Esophagus (tissue), 2 donors: Measurements from ENCODE around the gene CAMK1D. TPM values are rescaled to one million over a fixed set of nuclear protein-coding genes. Genes with fewer than 3 reads are reported as not detected.
"Not testable (repeated sequence)": the region's sequence is repeated elsewhere in the genome, so short reads cannot be mapped to it uniquely, and the experiment has no call there.

Source experiments
- H3K27ac ChIP-seq, 2 donors: one replicate each; pipeline ENCODE4 v1.5.1; 2013; ENCODE audit warnings: low read depth in 2 of 2, mild to moderate bottlenecking in 2 of 2, inconsistent platforms in 1 of 2, low read length in 1 of 2, moderate library complexity in 1 of 2
- H3K27me3 ChIP-seq, 2 donors: one replicate each; pipeline ENCODE4 v1.6.1; 2013; ENCODE audit warnings: low read length in 2 of 2, control low read depth in 1 of 2, mild to moderate bottlenecking in 1 of 2; ENCODE audit not compliant: insufficient read depth in 2 of 2, control insufficient read depth in 1 of 2
- H3K36me3 ChIP-seq, 2 donors: one replicate each; pipeline ENCODE4 v1.6.1; 2013; ENCODE audit warnings: low read length in 1 of 2; ENCODE audit not compliant: control insufficient read depth in 2 of 2, insufficient read depth in 2 of 2
- H3K4me1 ChIP-seq, 2 donors: one replicate each; pipeline ENCODE4 v1.6.1; 2013; ENCODE audit warnings: low read length in 1 of 2; ENCODE audit not compliant: control insufficient read depth in 2 of 2, insufficient read depth in 2 of 2
- H3K4me3 ChIP-seq, 2 donors: one replicate each; pipeline ENCODE4 v1.5.1; 2013; ENCODE audit warnings: low read length in 2 of 2, mild to moderate bottlenecking in 2 of 2, low read depth in 1 of 2, moderate library complexity in 1 of 2
- H3K9me3 ChIP-seq, 2 donors: one replicate each; pipeline ENCODE4 v1.6.1; 2013; ENCODE audit warnings: mild to moderate bottlenecking in 2 of 2, low read depth in 1 of 2, low read length in 1 of 2, moderate library complexity in 1 of 2; ENCODE audit not compliant: control insufficient read depth in 2 of 2, insufficient read depth in 1 of 2
- WGBS, 2 donors: extraction: QIAGEN DNeasy Blood & Tissue Kit; methylation state at CpG; one replicate each; pipeline ENCODE4 v1.1.7; 2013; 5-methylcytosine and 5-hydroxymethylcytosine counted together
- polyA plus RNA-seq, 2 donors: library from polyadenylated mRNA; stranded (reverse); fragments of 200-250 nt; gene quantifications; one replicate each; pipeline ENCODE4 v1.2.3, GENCODE V29; 2013
- donor health status: healthy with polysubstance abuse.
- donor health status: Bipolar disorder and iron deficiency.

Gene CAMK1D
- polyA plus RNA-seq, 2 donors: 5.4 to 5.6 TPM

DNA sequence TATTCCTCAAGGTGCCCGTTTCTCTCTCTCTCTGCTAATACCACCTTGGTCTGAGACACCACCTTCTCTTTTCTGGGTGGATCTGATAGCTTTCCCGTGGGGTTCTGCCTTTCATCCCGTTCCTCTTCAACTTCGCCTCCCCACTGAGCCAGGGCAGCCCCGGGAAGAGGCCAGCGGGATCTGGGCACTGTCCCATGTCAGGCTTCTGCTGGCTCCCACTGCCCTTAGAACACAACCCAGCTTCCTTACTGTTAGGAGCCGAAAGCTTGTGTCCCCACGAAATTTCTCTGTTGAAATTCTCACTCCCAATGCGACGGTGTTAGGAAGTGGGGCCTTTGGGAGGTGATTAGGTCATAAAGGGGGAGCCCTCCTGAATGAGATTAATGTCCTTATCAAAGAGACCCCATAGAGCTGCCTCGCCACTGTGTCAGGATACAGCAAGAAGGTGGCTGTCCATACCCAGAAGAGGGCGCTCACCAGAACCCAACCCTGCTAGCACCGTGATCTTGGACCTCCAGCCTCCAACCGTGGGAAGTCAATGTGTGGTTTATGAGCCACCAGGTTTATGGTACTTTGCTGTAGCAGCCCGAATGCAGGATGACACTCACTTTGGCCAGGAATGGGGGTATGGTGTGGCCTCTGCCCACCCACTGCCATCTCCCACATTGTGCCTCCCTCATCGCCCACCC, 79.2 kb downstream of the CAMK1D start:
- WGBS, 2 donors: 88 to 89% methylated on average over 16 of the region's 16 CpGs

DNA sequence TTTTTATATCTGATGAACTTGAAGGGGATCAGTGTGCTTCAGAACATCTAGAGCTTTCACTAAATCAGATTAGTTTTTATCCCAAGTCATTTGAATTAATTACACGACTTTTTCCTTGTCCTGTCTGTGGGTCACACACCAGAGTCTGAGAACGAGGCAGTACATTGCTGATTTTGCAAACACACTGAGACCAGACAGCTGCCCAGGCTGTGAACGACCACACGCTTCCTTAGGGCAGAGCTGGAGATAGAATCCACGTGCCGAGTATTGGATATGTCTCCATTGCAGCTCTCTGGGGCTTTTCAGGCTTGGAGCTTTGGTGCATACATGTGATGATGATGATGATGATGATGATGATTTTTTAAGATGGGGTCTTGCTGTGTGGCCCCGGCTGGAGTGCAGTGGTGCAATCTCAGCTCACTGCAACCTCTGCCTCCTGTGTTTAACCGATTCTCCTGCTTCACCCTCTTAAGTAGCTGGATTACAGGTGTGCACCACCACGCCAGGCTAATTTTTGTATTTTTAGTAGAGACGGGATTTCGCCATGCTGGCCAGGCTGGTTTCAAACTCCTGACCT, 81.1 kb downstream of the CAMK1D start:
- Histone ChIP-seq H3K27me3 (no peaks in the 10 kb centered on the region), H3K4me3 (no peak overlapping the region), H3K4me1 (peaks cover 2 to 6% of the 10 kb centered on the region in 2 donors), H3K36me3 (no peaks in the 10 kb centered on the region), H3K27ac (no peak overlapping the region), H3K9me3 (no peaks in the 10 kb centered on the region)
- WGBS, 2 donors: 80 to 83% methylated on average over 11 of the region's 11 CpGs

More for the DNA sequence above, 79.2 kb downstream of the CAMK1D start:
- H3K4me3 ChIP-seq: no peak overlapping the region
- no peaks in the 10 kb centered on the region for H3K27me3 ChIP-seq
- H3K4me1 ChIP-seq: peaks cover 7 to 8% of the 10 kb centered on the region in 2 donors
- no peaks in the 10 kb centered on the region for H3K36me3 ChIP-seq
- no peaks in the 10 kb centered on the region for H3K9me3 ChIP-seq
- no peak overlapping the region for H3K27ac ChIP-seq

DNA sequence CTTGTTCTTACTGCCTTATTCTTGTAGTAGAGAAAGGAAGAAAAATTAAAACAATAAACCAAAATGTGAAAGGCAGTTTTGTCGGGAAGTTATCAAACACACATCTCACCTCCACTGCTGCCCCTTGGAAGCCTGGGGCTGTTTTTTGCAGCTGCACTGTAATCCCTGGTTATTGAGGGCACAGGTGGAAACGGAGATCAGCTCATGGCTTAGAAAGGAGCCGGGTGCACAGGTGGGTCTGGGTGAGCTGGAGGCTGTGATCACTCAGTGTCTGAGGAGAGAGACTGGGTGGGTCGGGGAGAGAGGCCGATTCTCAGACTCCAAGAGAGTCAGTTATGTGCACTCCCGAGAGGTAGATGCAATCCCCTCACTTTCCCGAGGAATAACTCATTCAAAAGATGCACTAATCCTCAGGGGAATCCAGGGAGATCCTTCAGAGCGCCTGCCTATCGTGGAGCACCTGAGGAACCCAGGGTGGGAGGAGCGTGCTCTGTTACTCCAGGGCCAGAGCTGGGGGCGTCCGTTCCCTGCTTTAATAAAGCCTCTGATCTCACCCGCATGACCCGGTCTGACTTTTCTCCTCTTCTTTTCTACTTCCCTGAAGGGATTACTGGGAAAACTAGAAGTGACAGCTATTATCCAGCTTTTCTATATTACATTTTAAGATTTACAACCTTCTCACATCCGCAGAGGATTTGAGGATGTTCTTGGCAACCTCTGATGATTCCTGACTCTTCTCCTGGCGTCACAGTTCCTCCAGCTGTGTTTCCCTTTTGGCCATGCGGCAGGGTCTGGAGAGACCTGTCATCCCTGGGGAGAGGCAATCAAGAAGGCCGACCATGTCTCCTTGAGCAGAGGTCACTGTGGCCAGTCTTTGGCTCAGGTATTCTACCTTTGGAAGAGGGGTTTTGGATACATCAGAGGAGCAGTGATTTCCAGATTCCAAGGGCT, 82.1 kb downstream of the CAMK1D start:
- 62 to 73% methylated on average over 18 of the region's 18 CpGs for WGBS, 2 donors
- Histone ChIP-seq H3K27me3 (no peaks in the 10 kb centered on the region), H3K9me3 (no peaks in the 10 kb centered on the region), H3K4me1 (peaks cover 2 to 6% of the 10 kb centered on the region in 2 donors), H3K36me3 (no peaks in the 10 kb centered on the region), H3K4me3 (no peak overlapping the region), H3K27ac (no peak overlapping the region)

DNA sequence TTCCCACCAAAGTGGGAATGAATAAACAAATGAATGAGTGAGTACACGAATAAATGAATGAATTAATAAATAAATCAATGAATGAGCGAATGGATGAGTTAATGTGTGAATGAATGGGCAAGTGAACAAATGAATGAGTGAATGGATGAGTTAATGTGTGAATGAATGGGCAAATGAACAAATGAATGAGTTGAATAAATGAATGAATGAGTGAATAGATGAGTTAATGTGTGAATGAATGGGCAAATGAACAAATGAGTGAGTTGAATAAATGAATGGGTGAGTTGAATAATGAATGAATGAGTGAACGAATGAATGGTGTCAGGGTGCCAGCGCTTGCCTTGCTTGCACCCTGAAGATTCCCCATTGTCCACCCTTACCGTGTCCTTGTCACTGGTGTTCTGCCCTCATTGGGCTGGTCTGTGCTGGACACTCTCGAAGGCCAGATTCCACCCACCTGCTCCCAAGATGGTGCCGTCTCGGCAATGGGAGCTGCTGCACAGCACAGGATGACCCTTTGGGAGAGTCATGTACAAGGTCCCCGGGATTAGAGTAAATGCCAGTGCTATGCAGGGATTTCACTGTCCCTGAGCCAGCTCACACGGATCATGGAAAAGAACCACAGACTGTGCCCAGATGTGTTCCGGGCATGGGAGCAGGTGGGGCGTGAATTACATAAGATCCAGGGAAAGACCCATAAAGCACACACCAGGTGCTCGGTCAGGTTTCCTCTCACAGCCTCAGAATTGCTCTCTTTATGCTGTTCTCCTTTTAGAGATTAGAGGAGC, 83.2 kb downstream of the CAMK1D start:
- no peaks in the 10 kb centered on the region for H3K27me3 ChIP-seq
- H3K4me3 ChIP-seq: no peak overlapping the region
- H3K27ac ChIP-seq: no peak overlapping the region
- H3K9me3 ChIP-seq: no peaks in the 10 kb centered on the region
- H3K4me1 ChIP-seq: peaks cover 2 to 6% of the 10 kb centered on the region in 2 donors
- WGBS, 2 donors: 78 to 80% methylated on average over 13 of the region's 13 CpGs
- H3K36me3 ChIP-seq: no peaks in the 10 kb centered on the region

DNA sequence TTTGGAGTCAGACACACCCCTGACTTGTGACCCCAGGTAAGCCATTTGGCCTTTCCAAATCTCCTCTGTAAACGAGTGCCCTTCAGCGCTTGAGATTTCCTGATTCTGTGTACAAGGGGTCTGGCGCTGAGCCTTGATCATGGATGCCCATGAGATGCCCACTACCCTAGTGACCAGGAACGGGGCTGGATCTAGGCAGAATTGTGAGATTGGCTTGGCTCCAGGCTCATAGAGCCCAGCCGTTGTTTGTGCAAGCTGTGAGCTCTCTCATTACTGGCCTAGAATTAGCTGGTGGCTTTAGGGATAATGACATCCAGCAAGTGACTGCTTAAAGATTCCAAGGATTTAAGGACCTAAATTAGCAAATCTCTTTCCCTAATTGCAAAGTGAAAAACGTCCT, 84.9 kb downstream of the CAMK1D start:
- no peaks in the 10 kb centered on the region for H3K27me3 ChIP-seq
- no peaks in the 10 kb centered on the region for H3K9me3 ChIP-seq
- H3K36me3 ChIP-seq: no peaks in the 10 kb centered on the region
- H3K4me3 ChIP-seq: no peak overlapping the region
- no peak overlapping the region for H3K27ac ChIP-seq
- WGBS, 2 donors: 64 to 77% methylated on average over 6 of the region's 6 CpGs
- H3K4me1 ChIP-seq: peaks cover 2 to 6% of the 10 kb centered on the region in 2 donors

DNA sequence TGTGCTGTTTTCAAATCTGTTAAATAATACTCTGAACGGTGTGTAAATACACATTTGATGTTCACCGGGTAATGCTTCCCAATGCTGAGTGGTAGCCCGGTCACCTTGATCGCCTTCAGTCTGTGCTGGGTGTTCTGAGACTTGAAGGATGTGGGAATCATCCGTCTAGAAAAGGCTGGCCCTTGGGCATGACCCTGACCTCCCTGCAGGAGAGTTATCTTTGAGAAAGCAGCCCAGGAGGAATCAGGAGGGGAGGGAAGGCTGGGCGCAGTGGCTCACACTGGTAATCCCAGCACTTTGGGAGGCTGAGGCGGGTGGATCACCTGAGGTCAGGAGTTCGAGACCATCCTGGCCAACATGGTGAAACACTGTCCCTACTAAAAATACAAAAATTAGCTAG, 85.3 kb downstream of the CAMK1D start:
- H3K27ac ChIP-seq, H3K4me1 ChIP-seq, H3K9me3 ChIP-seq, H3K27me3 ChIP-seq, H3K36me3 ChIP-seq, H3K4me3 ChIP-seq: not testable (repeated sequence)
- WGBS, 2 donors: 86 to 95% methylated on average over 8 of the region's 8 CpGs

DNA sequence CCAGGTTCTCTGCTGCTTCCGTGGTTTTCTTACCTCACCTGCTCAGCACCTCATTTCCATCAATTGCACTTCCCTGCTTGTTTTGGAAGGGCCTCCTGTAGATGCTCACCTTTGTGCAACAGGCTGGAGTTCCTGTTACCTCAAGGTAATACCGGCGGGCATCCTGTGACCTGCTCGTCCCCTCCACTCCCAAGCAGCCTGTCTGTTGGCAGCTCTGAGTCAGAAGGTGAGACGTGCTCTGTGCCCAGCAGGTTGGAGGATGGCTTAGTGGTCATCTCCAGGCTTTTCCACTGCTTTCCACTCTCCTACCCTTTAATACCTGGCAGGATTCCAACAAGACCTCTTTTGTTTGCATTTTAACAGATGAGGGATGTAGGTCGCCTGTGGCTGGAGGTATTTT, 86.0 kb downstream of the CAMK1D start:
- Histone ChIP-seq H3K27ac (no peak overlapping the region), H3K9me3 (no peaks in the 10 kb centered on the region), H3K27me3 (no peaks in the 10 kb centered on the region), H3K4me1 (peaks cover 2 to 6% of the 10 kb centered on the region in 2 donors), H3K4me3 (no peak overlapping the region), H3K36me3 (no peaks in the 10 kb centered on the region)
- 85 to 90% methylated on average over 6 of the region's 6 CpGs for WGBS, 2 donors

DNA sequence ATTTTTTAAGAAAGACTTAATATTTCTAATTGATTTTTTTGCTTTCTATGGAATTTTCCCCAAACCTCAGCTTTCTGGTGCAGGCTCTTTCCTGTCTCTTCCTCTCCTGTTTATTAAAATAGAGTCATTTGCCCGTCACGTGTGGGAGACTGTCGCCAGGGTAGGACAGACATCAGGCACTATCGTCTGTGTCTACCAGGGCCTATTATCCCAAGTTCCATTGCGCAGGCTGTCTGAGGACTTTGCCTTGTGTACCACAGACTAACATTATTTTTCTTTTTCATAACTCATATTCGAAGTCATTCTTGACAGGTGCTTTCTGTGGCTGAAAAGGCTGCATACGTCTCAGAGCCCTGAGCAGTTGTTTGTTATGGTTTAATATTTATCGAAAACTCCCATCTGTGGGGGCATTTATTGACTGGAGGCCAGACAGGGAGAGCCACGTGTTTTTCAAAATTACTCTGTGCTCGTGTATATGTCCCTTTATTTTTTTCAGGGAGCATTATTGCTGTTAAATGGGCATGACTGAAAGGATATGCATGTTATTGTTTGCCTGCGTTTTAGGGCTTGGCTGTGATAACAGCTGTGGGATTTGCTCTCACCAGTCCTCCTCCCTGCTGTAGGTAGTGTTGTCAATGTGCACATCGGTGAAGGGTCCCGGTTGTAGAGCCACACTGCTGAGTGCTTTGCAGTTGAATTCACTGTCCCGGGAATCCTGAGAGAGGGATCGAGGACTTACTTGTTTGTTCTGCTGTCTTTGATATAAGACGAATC, 89.8 kb downstream of the CAMK1D start:
- Histone ChIP-seq H3K27ac (no peak overlapping the region), H3K9me3 (no peaks in the 10 kb centered on the region), H3K4me3 (no peak overlapping the region), H3K27me3 (no peaks in the 10 kb centered on the region), H3K36me3 (no peaks in the 10 kb centered on the region), H3K4me1 (no peaks in the 10 kb centered on the region)
- 78 to 88% methylated on average over 16 of the region's 16 CpGs for WGBS, 2 donors
